DND-41 (cell line): ENCODE data around the gene LACTB.

Experiments used
- EZH2 ChIP-seq: IDR thresholded peaks from 3 replicates; pipeline ENCODE4 v1.6.1; 2012; ENCODE audit warnings: borderline replicate concordance, low read depth, mild to moderate bottlenecking, moderate library complexity, low read length, inconsistent platforms; ENCODE audit not compliant: severe bottlenecking
- TF ChIP-seq, protein P1 (sequence below): IDR thresholded peaks from 2 replicates; pipeline ENCODE4 v1.5.1; 2012; ENCODE audit warnings: borderline replicate concordance, low read length, moderate library complexity, mild to moderate bottlenecking; ENCODE audit not compliant: poor library complexity, severe bottlenecking; ENCODE audit errors: extremely low read depth

DNA sequence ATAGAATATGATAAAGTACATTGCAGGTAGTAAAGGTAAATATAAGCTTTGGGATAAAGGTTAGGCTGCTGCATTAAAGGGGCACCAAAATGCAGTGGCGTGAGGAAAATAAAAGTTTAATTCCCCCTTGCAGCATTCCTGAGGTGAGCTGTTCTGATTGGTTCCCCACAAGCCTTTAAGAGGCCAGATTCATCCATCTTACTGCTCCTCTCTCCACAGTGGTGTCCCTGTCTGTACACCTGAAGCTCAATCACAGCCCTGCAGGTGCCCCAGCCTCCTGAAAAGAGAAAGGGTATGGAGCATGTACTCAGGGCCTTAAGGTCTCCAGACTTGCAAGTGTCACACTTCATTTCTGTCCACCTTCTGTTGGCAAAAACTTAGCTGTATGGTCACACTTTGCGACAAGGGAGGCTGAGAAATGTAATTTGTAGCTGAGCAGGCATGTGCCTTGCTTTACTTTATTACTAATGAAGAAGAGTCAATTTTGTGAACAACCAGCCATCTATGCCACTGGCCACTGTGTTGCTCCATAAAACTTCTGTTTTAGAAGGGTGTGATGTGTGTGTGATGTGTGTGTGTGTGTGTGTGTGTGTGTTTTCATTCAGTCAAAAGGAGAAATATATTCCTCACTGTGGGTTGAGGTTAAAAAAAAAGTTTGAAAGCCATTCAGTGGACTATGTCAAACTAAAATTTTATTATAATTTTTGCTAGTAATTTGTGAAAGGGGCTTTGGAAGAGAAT lies 12.8 kb downstream of the LACTB start:
- TF ChIP-seq, protein P1, sequence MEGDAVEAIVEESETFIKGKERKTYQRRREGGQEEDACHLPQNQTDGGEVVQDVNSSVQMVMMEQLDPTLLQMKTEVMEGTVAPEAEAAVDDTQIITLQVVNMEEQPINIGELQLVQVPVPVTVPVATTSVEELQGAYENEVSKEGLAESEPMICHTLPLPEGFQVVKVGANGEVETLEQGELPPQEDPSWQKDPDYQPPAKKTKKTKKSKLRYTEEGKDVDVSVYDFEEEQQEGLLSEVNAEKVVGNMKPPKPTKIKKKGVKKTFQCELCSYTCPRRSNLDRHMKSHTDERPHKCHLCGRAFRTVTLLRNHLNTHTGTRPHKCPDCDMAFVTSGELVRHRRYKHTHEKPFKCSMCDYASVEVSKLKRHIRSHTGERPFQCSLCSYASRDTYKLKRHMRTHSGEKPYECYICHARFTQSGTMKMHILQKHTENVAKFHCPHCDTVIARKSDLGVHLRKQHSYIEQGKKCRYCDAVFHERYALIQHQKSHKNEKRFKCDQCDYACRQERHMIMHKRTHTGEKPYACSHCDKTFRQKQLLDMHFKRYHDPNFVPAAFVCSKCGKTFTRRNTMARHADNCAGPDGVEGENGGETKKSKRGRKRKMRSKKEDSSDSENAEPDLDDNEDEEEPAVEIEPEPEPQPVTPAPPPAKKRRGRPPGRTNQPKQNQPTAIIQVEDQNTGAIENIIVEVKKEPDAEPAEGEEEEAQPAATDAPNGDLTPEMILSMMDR = no peak
- no peak for TF ChIP-seq EZH2
